Measurements from ENCODE around the gene UBL7.
"Not testable (repeated sequence)": the region's sequence is repeated elsewhere in the genome, so short reads cannot be mapped to it uniquely, and the experiment has no call there.

UBL7 gene

DNA sequence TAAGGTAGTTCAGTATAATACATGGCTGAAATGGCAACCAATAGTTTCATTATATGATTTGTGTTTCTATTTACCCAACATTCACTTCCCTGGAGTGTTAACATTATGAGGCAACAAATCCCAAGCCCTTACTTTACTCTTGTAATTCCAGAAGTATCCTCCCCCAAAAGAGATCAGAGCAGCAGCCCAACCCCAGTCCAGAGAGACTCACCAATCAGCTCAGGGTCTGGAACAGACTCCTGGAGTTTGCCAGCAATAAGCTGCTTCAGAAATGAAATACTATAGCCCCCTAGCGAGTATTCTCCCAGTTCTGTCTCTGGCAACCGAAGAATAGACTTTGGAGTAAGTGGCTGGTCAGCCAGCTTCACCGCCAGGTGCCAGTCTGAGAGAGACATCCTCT lies 2.5 kb downstream of the UBL7 start:
- Histone ChIP-seq H2AFZ (no peak overlapping the region), H3K9me3 (ENCODE audit: control insufficient read depth, low read length) (no peaks in the 10 kb centered on the region), H3K36me3 (ENCODE audit: control insufficient read depth, insufficient read depth, low read length) (no peaks in the 10 kb centered on the region), H3K9ac (no peak overlapping the region), H3K79me2 (peaks cover 4% of the 10 kb centered on the region), H3K4me1 (peaks cover 4% of the 10 kb centered on the region), H3K27ac (no peak overlapping the region), H3K4me2 (ENCODE audit: low read length) (no peak overlapping the region), H3K27me3 (ENCODE audit: control insufficient read depth, insufficient read depth, low read length) (no peaks in the 10 kb centered on the region), H3K4me3 (ENCODE audit: low read depth, low read length) (no peak overlapping the region)
- TF ChIP-seq, protein P1, sequence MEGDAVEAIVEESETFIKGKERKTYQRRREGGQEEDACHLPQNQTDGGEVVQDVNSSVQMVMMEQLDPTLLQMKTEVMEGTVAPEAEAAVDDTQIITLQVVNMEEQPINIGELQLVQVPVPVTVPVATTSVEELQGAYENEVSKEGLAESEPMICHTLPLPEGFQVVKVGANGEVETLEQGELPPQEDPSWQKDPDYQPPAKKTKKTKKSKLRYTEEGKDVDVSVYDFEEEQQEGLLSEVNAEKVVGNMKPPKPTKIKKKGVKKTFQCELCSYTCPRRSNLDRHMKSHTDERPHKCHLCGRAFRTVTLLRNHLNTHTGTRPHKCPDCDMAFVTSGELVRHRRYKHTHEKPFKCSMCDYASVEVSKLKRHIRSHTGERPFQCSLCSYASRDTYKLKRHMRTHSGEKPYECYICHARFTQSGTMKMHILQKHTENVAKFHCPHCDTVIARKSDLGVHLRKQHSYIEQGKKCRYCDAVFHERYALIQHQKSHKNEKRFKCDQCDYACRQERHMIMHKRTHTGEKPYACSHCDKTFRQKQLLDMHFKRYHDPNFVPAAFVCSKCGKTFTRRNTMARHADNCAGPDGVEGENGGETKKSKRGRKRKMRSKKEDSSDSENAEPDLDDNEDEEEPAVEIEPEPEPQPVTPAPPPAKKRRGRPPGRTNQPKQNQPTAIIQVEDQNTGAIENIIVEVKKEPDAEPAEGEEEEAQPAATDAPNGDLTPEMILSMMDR (IDR thresholded peaks at IDR 0.05), result no peak

DNA sequence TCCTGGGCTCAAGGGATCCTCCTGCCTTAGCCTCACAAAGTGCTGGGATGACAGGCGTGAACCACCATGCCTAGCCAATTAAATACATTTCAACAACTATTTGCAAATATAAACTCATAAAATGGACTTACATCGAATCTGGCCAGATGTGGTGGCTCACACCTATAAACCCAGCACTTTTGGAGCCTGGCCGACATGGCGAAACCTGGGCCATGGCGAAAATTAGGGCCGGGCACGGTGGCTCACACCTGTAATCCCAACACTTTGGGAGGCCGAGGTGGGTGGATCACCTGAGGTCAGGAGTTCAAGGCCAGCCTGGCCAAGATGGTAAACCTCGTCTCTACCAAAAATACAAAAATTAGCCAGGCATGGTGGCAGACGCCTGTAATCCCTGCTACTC lies 3.9 kb downstream of the UBL7 start:
- H3K9me3 ChIP-seq (ENCODE audit: control insufficient read depth, low read length); H3K27me3 ChIP-seq (ENCODE audit: control insufficient read depth, insufficient read depth, low read length); H3K9ac ChIP-seq; H3K36me3 ChIP-seq (ENCODE audit: control insufficient read depth, insufficient read depth, low read length); H3K4me2 ChIP-seq (ENCODE audit: low read length); H2AFZ ChIP-seq; H3K4me1 ChIP-seq; H3K4me3 ChIP-seq (ENCODE audit: low read depth, low read length); H3K79me2 ChIP-seq; H3K27ac ChIP-seq: not testable (repeated sequence)

DNA sequence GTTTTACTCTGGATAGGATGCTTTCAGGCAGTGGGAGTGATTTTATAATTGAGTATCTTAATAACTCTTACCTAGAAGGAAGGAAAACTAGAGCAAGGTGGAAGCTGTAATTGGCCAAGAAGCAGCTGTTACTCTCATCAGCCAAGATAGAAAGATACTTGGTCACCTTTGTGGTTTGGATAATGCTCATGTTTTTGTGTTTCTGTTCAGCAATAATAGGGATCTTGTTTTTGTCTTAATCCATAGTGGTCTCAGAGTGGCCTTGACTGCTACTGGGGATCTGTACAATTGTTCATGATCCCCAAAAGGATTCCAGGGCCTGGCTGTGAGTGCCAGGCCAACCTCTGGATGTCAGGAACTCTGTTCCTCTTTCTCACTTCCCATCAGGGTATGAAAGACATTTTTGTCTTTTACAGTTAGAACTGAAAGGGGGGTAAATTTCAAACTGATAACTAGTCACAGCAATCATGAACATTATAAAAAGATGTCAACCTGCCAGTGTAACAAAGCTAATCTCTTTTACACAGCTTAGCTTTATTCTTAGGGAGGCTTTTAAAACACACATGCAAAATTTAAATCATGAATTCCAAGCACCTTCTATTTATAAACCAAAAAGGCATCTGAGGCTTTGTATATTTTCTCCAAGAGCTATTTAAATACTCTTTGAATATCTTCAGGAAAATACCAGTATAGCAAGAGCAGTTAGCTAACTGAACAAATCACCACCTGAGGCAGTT lies 6.0 kb downstream of the UBL7 start:
- Histone ChIP-seq H3K4me3 (ENCODE audit: low read depth, low read length) (no peak overlapping the region), H2AFZ (no peak overlapping the region), H3K4me1 (no peaks in the 10 kb centered on the region), H3K9ac (no peak overlapping the region), H3K9me3 (ENCODE audit: control insufficient read depth, low read length) (no peaks in the 10 kb centered on the region), H3K27me3 (ENCODE audit: control insufficient read depth, insufficient read depth, low read length) (no peaks in the 10 kb centered on the region), H3K4me2 (ENCODE audit: low read length) (no peak overlapping the region), H3K36me3 (ENCODE audit: control insufficient read depth, insufficient read depth, low read length) (no peaks in the 10 kb centered on the region), H3K27ac (no peak overlapping the region), H3K79me2 (no peaks in the 10 kb centered on the region)
- TF ChIP-seq, protein P1 (IDR thresholded peaks at IDR 0.05), result no peak

DNA sequence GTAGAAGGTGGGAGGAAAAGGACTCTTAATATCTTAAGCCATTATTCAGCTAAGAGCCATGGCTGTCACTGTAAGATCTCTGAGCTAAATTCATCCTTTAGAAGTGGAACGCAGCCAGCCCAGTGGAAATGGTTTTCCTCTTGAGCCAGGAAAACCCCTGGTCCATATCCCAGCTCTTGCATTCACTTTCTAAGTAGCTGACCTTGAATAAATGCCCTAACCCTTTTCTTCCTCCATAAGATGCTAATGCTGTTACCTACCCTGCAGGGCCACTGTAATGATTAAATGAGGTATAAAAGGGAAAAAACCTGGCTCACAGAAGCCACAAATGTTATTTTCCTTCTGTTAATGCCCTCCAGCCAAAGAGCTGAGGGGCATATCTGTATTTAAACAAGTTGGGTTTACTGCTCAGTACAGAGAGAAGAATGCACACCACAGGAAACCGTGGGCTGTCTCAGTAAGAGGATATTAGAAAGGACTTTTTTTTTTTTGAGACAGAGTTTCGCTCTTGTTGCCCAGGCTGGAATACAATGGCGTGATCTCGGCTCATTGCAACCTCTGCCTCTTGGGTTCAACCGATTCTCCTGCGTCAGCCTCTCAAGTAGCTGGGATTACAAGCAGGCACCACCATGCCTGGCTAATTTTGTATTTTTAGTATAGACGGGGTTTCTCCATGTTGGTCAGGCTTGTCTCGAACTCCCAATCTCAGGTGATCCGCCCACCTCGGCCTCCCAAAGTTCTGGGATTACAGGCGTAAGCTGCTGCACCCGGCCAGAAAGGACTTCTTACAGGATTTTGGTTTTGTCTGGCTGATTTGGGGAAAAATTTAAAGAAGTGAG lies 6.8 kb downstream of the UBL7 start:
- Histone ChIP-seq H3K79me2 (no peaks in the 10 kb centered on the region), H3K4me1 (no peaks in the 10 kb centered on the region), H3K9ac (no peak overlapping the region), H2AFZ (no peak overlapping the region), H3K4me3 (ENCODE audit: low read depth, low read length) (no peak overlapping the region), H3K27me3 (ENCODE audit: control insufficient read depth, insufficient read depth, low read length) (no peaks in the 10 kb centered on the region), H3K36me3 (ENCODE audit: control insufficient read depth, insufficient read depth, low read length) (no peaks in the 10 kb centered on the region), H3K9me3 (ENCODE audit: control insufficient read depth, low read length) (no peaks in the 10 kb centered on the region), H3K27ac (no peak overlapping the region), H3K4me2 (ENCODE audit: low read length) (no peak overlapping the region)
- TF ChIP-seq, protein P1 (IDR thresholded peaks at IDR 0.05), result no peak

Measured in parathyroid adenoma (tissue), 2 donors.